ENCODE measurements around the gene LEUTX.
A peak's percentile ranks its signal among the peaks of the same experiment; 100 is the strongest.
"Not testable (repeated sequence)": the region's sequence is repeated elsewhere in the genome, so short reads cannot be mapped to it uniquely, and the experiment has no call there.

LEUTX gene

GRCh38 chr19:39778763-39779162 is at the start of gene LEUTX:
LEUTX (plus strand) TSS chr19:39778854; CDS start chr19:39778921, 67 bp downstream.
- FAIRE-seq (no peak), DNase-seq (ENCODE audit: extremely low spot score, insufficient read length, low read depth) (peak; percentile 20)

- DNase-seq (ENCODE audit: extremely low spot score, insufficient read length, low read depth) (no peak), FAIRE-seq (no peak)
These were observed 49.1 kb upstream of the LEUTX start for GRCh38 chr19:39729594-39729993.

- DNase-seq (ENCODE audit: extremely low spot score, insufficient read length, low read depth) (no peak), FAIRE-seq (no peak)
These were observed 47.0 kb upstream of the LEUTX start for GRCh38 chr19:39731685-39732084.

GRCh38 chr19:39733841-39734240 is 44.8 kb upstream of the LEUTX start:
- DNase-seq (ENCODE audit: extremely low spot score, insufficient read length, low read depth) (no peak), FAIRE-seq (no peak)

GRCh38 chr19:39735688-39736087 is 43.0 kb upstream of the LEUTX start:
- no peak for DNase-seq (ENCODE audit: extremely low spot score, insufficient read length, low read depth)
- peak; percentile 9 for FAIRE-seq

- DNase-seq (ENCODE audit: extremely low spot score, insufficient read length, low read depth) (no peak), FAIRE-seq (no peak)
These were observed 42.6 kb upstream of the LEUTX start for GRCh38 chr19:39736088-39736487.

GRCh38 chr19:39737351-39737750 is 41.3 kb upstream of the LEUTX start:
- FAIRE-seq, result no peak
- no peak for DNase-seq (ENCODE audit: extremely low spot score, insufficient read length, low read depth)

- FAIRE-seq, result no peak
These were observed 40.8 kb upstream of the LEUTX start, which contains the start of gene CLC for GRCh38 chr19:39737891-39738290. CLC (minus strand) TSS chr19:39738029; CDS start chr19:39737952, 77 bp downstream.

GRCh38 chr19:39738814-39739213 is 39.8 kb upstream of the LEUTX start:
- DNase-seq (ENCODE audit: extremely low spot score, insufficient read length, low read depth) (no peak), FAIRE-seq (no peak)

More at GRCh38 chr19:39737891-39738290, 40.8 kb upstream of the LEUTX start, which contains the start of gene CLC:
- DNase-seq (ENCODE audit: extremely low spot score, insufficient read length, low read depth), result no peak

- FAIRE-seq (no peak), DNase-seq (ENCODE audit: extremely low spot score, insufficient read length, low read depth) (no peak)
These were observed 38.3 kb upstream of the LEUTX start for GRCh38 chr19:39740395-39740794.

GRCh38 chr19:39745643-39746042 is 33.0 kb upstream of the LEUTX start:
- FAIRE-seq (no peak), DNase-seq (ENCODE audit: extremely low spot score, insufficient read length, low read depth) (no peak)

- no peak for DNase-seq (ENCODE audit: extremely low spot score, insufficient read length, low read depth)
- FAIRE-seq, result no peak
These were observed 31.7 kb upstream of the LEUTX start for GRCh38 chr19:39746836-39747529.

GRCh38 chr19:39749981-39750380 is 28.7 kb upstream of the LEUTX start:
- FAIRE-seq (no peak), DNase-seq (ENCODE audit: extremely low spot score, insufficient read length, low read depth) (no peak)

- FAIRE-seq (no peak), DNase-seq (ENCODE audit: extremely low spot score, insufficient read length, low read depth) (no peak)
These were observed 26.3 kb upstream of the LEUTX start for GRCh38 chr19:39752390-39752789.

- FAIRE-seq (no peak), DNase-seq (ENCODE audit: extremely low spot score, insufficient read length, low read depth) (no peak)
These were observed 25.9 kb upstream of the LEUTX start for GRCh38 chr19:39752795-39753194.

GRCh38 chr19:39754544-39754943 is 24.1 kb upstream of the LEUTX start:
- no peak for FAIRE-seq
- DNase-seq (ENCODE audit: extremely low spot score, insufficient read length, low read depth), result no peak

- DNase-seq (ENCODE audit: extremely low spot score, insufficient read length, low read depth) (no peak), FAIRE-seq (peak; percentile 54)
These were observed 23.7 kb upstream of the LEUTX start for GRCh38 chr19:39754971-39755370.

GRCh38 chr19:39759457-39760184 is 19.0 kb upstream of the LEUTX start:
- FAIRE-seq (peak; percentile 93), DNase-seq (ENCODE audit: extremely low spot score, insufficient read length, low read depth) (no peak)

- DNase-seq (ENCODE audit: extremely low spot score, insufficient read length, low read depth); FAIRE-seq: not testable (repeated sequence)
These were observed 16.8 kb upstream of the LEUTX start for GRCh38 chr19:39761851-39762250.

- no peak for DNase-seq (ENCODE audit: extremely low spot score, insufficient read length, low read depth)
- peak; percentile 73 for FAIRE-seq
These were observed 13.3 kb upstream of the LEUTX start for GRCh38 chr19:39765091-39766076.

All from GM18507 (cell line).